ENCODE results near the gene KIF5C.

DNA sequence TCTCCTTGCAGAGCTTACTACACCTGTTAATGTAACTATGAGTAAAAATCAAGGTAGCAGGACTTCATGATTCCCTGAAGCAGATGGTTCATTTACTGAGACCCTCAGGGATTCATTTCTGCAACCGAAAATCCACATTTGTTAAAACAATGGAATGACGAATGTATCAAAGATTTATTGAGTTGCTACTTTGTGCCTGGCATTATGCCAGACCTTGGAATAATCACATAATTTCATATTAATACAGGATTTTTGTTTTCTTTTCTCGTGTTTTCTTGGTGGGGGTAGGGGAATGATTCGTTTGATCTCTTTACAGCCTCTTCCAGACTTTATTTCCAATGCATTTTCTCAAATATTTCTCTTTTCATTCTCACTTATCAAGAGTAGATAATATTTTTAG lies 8.9 kb upstream of the KIF5C start:
- TF ChIP-seq, protein P1, sequence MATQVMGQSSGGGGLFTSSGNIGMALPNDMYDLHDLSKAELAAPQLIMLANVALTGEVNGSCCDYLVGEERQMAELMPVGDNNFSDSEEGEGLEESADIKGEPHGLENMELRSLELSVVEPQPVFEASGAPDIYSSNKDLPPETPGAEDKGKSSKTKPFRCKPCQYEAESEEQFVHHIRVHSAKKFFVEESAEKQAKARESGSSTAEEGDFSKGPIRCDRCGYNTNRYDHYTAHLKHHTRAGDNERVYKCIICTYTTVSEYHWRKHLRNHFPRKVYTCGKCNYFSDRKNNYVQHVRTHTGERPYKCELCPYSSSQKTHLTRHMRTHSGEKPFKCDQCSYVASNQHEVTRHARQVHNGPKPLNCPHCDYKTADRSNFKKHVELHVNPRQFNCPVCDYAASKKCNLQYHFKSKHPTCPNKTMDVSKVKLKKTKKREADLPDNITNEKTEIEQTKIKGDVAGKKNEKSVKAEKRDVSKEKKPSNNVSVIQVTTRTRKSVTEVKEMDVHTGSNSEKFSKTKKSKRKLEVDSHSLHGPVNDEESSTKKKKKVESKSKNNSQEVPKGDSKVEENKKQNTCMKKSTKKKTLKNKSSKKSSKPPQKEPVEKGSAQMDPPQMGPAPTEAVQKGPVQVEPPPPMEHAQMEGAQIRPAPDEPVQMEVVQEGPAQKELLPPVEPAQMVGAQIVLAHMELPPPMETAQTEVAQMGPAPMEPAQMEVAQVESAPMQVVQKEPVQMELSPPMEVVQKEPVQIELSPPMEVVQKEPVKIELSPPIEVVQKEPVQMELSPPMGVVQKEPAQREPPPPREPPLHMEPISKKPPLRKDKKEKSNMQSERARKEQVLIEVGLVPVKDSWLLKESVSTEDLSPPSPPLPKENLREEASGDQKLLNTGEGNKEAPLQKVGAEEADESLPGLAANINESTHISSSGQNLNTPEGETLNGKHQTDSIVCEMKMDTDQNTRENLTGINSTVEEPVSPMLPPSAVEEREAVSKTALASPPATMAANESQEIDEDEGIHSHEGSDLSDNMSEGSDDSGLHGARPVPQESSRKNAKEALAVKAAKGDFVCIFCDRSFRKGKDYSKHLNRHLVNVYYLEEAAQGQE (IDR thresholded peaks at IDR 0.05; ENCODE audit: unreplicated experiment) = no peak
- TF ChIP-seq, protein P2, sequence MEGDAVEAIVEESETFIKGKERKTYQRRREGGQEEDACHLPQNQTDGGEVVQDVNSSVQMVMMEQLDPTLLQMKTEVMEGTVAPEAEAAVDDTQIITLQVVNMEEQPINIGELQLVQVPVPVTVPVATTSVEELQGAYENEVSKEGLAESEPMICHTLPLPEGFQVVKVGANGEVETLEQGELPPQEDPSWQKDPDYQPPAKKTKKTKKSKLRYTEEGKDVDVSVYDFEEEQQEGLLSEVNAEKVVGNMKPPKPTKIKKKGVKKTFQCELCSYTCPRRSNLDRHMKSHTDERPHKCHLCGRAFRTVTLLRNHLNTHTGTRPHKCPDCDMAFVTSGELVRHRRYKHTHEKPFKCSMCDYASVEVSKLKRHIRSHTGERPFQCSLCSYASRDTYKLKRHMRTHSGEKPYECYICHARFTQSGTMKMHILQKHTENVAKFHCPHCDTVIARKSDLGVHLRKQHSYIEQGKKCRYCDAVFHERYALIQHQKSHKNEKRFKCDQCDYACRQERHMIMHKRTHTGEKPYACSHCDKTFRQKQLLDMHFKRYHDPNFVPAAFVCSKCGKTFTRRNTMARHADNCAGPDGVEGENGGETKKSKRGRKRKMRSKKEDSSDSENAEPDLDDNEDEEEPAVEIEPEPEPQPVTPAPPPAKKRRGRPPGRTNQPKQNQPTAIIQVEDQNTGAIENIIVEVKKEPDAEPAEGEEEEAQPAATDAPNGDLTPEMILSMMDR (conservative IDR thresholded peaks at IDR 0.05; ENCODE audit: low read depth in 2 of 2) = no peak
- TF ChIP-seq EZH2 (IDR thresholded peaks at IDR 0.05; ENCODE audit: low read depth, unreplicated experiment) (no peak), POLR2AphosphoS5 (IDR thresholded peaks at IDR 0.05; ENCODE audit: low read depth) (no peak), CREB1 (CRISPR knock-in tag; IDR thresholded peaks at IDR 0.05; ENCODE audit: low read depth) (no peak), EZH2phosphoT487 (IDR thresholded peaks at IDR 0.05; ENCODE audit: unreplicated experiment) (no peak), NANOG (IDR thresholded peaks at IDR 0.05; ENCODE audit: borderline replicate concordance) (no peak), JUNB (IDR thresholded peaks at IDR 0.05; ENCODE audit: unreplicated experiment) (no peak), ZNF331 (CRISPR knock-in tag; IDR thresholded peaks at IDR 0.05; ENCODE audit: low read depth) (no peak), STAT1 (IDR thresholded peaks at IDR 0.05; ENCODE audit: unreplicated experiment) (no peak), ZNF114 (CRISPR knock-in tag; IDR thresholded peaks at IDR 0.05) (no peak)
- TF ChIP-seq, protein P3, sequence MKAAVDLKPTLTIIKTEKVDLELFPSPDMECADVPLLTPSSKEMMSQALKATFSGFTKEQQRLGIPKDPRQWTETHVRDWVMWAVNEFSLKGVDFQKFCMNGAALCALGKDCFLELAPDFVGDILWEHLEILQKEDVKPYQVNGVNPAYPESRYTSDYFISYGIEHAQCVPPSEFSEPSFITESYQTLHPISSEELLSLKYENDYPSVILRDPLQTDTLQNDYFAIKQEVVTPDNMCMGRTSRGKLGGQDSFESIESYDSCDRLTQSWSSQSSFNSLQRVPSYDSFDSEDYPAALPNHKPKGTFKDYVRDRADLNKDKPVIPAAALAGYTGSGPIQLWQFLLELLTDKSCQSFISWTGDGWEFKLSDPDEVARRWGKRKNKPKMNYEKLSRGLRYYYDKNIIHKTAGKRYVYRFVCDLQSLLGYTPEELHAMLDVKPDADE (IDR thresholded peaks at IDR 0.05) = no peak
- TF ChIP-seq, protein P4, sequence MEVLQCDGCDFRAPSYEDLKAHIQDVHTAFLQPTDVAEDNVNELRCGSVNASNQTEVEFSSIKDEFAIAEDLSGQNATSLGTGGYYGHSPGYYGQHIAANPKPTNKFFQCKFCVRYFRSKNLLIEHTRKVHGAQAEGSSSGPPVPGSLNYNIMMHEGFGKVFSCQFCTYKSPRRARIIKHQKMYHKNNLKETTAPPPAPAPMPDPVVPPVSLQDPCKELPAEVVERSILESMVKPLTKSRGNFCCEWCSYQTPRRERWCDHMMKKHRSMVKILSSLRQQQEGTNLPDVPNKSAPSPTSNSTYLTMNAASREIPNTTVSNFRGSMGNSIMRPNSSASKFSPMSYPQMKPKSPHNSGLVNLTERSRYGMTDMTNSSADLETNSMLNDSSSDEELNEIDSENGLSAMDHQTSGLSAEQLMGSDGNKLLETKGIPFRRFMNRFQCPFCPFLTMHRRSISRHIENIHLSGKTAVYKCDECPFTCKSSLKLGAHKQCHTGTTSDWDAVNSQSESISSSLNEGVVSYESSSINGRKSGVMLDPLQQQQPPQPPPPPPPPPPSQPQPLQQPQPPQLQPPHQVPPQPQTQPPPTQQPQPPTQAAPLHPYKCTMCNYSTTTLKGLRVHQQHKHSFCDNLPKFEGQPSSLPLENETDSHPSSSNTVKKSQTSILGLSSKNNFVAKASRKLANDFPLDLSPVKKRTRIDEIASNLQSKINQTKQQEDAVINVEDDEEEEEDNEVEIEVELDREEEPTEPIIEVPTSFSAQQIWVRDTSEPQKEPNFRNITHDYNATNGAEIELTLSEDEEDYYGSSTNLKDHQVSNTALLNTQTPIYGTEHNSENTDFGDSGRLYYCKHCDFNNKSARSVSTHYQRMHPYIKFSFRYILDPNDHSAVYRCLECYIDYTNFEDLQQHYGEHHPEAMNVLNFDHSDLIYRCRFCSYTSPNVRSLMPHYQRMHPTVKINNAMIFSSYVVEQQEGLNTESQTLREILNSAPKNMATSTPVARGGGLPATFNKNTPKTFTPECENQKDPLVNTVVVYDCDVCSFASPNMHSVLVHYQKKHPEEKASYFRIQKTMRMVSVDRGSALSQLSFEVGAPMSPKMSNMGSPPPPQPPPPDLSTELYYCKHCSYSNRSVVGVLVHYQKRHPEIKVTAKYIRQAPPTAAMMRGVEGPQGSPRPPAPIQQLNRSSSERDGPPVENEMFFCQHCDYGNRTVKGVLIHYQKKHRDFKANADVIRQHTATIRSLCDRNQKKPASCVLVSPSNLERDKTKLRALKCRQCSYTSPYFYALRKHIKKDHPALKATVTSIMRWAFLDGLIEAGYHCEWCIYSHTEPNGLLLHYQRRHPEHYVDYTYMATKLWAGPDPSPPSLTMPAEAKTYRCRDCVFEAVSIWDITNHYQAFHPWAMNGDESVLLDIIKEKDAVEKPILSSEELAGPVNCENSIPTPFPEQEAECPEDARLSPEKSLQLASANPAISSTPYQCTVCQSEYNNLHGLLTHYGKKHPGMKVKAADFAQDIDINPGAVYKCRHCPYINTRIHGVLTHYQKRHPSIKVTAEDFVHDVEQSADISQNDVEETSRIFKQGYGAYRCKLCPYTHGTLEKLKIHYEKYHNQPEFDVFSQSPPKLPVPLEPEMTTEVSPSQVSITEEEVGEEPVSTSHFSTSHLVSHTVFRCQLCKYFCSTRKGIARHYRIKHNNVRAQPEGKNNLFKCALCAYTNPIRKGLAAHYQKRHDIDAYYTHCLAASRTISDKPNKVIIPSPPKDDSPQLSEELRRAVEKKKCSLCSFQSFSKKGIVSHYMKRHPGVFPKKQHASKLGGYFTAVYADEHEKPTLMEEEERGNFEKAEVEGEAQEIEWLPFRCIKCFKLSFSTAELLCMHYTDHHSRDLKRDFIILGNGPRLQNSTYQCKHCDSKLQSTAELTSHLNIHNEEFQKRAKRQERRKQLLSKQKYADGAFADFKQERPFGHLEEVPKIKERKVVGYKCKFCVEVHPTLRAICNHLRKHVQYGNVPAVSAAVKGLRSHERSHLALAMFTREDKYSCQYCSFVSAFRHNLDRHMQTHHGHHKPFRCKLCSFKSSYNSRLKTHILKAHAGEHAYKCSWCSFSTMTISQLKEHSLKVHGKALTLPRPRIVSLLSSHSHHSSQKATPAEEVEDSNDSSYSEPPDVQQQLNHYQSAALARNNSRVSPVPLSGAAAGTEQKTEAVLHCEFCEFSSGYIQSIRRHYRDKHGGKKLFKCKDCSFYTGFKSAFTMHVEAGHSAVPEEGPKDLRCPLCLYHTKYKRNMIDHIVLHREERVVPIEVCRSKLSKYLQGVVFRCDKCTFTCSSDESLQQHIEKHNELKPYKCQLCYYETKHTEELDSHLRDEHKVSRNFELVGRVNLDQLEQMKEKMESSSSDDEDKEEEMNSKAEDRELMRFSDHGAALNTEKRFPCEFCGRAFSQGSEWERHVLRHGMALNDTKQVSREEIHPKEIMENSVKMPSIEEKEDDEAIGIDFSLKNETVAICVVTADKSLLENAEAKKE (CRISPR knock-in tag; IDR thresholded peaks at IDR 0.05) = no peak

Measured in GM23338 (cell line).